AG10803 (cell line): ENCODE results near the gene ALG1L2.
"Not testable (repeated sequence)": the region's sequence is repeated elsewhere in the genome, so short reads cannot be mapped to it uniquely, and the experiment has no call there.

Experiments used
- DNase-seq: peaks from one replicate; pipeline ENCODE4 v3.0.0; 2010; ENCODE audit warnings: low read depth
- H3K4me3 ChIP-seq: 2 replicates; pipeline ENCODE4 v1.5.1; 2011; ENCODE audit warnings: mild to moderate bottlenecking, low read length, control low read depth
- CTCF ChIP-seq: conservative IDR thresholded peaks from 2 replicates; pipeline ENCODE4 v1.5.1; 2011; ENCODE audit warnings: mild to moderate bottlenecking, low read length, control low read depth, inconsistent platforms

ALG1L2 gene

GRCh38 chr3:130143648-130144327 is 62.2 kb downstream of the ALG1L2 start:
- DNase-seq, H3K4me3 ChIP-seq: not testable (repeated sequence)
- TF ChIP-seq CTCF = peak; percentile 29

- not testable (repeated sequence) for H3K4me3 ChIP-seq, DNase-seq
Measured at GRCh38 chr3:130144328-130144650, 62.7 kb downstream of the ALG1L2 start.

GRCh38 chr3:130145456-130145855 is 63.8 kb downstream of the ALG1L2 start:
- not testable (repeated sequence) for DNase-seq, H3K4me3 ChIP-seq

GRCh38 chr3:130146465-130146864 is 64.8 kb downstream of the ALG1L2 start:
- H3K4me3 ChIP-seq, DNase-seq: not testable (repeated sequence)
